K562 treated with DMSO at 1 percent for 24 hours (cell line): ENCODE results near the gene SLC17A6. TPM values are rescaled to one million over a fixed set of nuclear protein-coding genes. Genes with fewer than 3 reads are reported as not detected.

Experiments used
- total RNA-seq: library from RNA; unstranded; fragments of 300-600 nt; gene quantifications from 2 replicates; pipeline ENCODE4 v1.2.3, GENCODE V29; 2022; ENCODE audit warnings: low read depth; ENCODE audit not compliant: insufficient read depth

Gene SLC17A6
- not detected in 2 replicates for total RNA-seq

GRCh38 chr11:22337596-22338485 lies at the start of gene SLC17A6:
SLC17A6 (plus strand) TSS chr11:22338381; CDS start chr11:22338534, 153 bp downstream.

Other genes starting within 250 kb of the SLC17A6 start
- 0.27 and 0.50 TPM in 2 replicates for gene ANO5, start 145.3 kb upstream of the SLC17A6 start, total RNA-seq